GM20431 (cell line): ENCODE measurements around the gene ABCB4.
"Not testable (repeated sequence)": the region's sequence is repeated elsewhere in the genome, so short reads cannot be mapped to it uniquely, and the experiment has no call there.

Experiments used
- in situ Hi-C: fragments of 300-500 bp; cut with MseI, MboI; formaldehyde crosslinking; loops from one replicate; pipeline ENCODE4 v1.15.0; 2020; ENCODE audit warnings: low sequenced_read_pairs; ENCODE audit not compliant: unreplicated experiment

ABCB4 gene

DNA sequence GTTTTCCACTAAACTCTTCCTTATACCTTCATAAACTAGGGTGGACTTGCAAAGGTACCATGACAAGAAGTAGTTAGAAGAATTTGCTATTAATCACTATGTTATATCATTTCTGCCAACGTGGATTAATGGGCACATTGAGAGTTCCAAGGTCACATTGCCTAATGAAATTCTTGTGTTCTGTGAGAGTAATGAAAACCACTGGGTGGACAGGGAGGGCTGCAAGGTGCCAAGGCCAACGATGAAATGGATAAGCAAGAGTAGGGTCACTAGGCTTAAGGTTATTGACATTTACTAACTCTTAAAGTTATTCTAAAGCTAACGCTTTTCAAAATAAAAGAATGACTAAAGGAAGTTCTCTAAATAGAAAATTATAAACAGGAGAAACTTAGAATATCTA is 6.6 kb upstream of the ABCB4 start:
- in situ Hi-C loops, result no loop called here

DNA sequence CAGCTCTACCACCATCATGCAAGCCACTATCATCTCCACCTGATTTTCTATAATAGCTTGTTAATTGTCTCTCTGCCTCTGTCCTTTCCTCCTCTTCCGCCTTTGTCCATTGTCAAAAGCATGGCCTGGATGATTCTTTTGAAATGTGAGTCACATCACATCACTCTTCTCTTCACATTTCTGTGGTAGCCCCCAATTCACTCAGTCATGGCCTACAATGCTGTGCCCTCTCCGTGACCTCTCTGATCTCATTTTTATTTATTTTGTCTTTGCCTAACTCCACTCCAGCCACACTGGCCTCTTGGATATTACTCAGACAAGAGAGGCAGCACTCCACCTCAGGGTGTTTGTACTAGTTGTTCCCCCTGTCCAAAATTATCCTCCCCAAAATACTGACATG is 4.9 kb upstream of the ABCB4 start:
- in situ Hi-C loops, result no loop called here

DNA sequence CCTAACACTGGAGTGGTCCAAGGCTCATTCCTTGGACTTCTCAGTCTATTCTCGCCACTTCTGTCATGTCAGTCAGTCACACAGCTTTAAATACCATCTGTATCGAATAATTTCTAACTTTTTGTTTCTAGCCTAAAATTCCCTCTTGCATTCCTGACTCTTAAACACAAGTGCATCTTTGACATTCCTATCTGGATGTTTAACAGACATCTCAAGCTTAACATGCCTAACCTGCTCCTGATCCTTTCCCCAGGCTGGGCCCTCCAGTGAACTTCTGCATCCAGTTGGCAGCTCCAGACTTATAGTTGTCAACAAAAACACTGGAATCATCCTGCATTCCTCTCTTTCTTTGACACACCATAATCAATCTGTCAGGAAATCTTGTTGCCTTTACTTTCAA is 4.5 kb upstream of the ABCB4 start:
- in situ Hi-C loops, result no loop called here

DNA sequence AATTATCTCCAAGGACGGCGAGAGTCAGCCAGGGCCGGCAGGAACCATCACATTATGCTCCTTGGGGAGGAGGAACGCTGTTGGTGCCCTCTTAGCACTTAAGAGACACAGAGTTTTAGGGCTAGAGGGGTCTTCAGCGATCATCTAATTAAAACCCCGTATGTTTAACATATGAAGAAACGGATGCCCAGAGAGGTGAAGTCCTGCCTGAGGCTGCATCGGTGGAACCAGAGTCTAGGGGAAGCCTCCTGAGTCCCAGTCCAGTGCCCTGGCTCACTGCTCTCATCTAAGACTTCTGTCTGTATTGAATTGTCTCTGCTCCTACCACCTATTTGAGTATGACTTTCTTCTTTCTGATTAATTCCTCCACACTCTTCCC is 688 bp upstream of the ABCB4 start:
- in situ Hi-C loops, result no loop called here

DNA sequence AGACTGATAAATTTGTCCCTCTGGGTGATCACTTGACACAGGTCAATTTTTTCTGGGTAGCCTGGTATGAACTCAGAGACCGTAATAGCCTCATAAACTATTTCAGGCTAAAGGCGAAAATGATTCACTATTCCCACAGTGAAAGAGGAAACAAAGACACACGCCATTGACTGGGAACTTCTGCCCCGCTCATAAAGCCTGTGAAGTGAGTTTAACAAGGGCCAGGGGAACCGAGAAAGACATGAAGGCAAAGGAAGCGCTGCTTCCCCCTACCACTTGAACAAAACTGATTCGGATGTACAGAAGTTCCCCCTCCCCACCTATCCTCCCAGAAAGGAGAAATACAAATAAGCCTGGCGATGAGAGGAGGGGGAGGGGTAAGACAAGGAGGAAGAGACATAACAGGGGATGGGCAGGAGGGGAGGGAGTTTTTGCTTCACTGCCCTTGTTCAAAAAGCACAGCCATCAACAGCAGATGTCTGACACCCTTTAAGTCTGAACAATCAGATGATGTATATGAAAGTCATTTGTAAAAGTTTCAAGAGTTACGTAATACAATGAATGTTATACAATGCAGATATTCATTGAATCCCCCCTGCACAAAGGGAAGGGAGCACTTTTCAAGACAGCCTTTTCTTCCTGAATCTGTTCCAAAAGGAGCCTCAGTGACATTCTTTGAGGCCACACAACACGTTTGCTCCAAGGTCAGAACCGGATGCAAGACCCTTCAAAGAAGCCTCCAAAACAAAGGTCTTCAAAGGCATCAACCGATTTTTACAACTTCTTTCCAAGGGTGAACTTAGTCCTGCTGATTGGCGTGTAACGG is 734 bp downstream of the ABCB4 start:
- in situ Hi-C loops, result no loop called here

DNA sequence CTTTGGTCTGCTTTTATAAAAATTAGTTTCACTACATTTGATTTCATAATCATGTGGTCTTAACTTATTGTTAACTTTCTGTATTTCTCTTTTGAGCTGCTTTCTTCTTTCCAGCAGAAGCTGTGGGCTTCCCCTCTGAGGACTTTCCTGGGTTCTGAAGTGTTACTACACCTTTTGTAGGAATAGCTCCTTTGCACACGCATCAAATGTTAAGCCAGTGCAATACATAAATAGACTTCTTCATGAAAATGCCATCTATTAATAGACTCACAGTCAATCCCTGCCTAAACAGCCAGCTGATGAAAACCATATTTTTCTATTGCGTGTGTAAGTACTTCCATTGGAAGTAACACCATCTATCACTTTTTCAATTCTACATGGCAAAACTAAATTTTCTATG is 1.5 kb downstream of the ABCB4 start:
- in situ Hi-C loops, result no loop called here

DNA sequence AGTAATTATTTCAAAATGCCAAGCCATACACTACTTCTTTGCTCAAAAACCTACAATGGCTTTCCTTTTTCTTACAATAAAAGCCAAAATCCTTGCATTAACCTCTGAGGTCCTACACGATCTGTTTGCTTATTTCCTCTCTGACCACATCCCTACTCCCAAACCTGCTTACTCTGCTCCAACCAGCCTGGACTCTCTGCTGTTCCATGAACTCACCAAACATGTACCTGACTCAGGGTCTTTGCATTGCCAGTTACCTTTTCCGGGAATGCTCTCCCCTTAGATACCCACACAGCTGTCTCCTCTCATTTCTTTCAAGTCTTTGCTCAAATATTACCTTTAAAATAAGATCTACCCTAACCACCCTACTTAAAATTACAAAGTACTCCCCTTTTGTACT is 2.3 kb downstream of the ABCB4 start:
- in situ Hi-C loops, result no loop called here

DNA sequence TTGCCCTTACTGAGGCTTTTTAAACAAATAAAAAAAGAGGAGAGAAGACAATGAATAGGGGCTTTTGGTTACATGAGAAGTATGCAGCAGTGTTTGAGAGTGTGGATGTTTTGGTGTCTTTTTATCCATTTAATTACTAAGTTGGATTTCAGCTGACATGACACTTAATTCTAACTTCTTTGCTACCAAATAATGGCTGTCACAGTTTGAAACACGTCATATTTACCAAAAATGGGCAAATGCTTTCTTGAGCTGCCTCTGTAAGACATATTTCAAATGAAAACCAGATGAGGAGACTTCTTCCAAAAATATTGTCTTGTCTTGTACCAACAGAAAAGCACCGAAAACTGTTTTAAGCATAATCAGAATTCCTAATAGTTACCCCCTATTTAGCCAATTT is 4.0 kb downstream of the ABCB4 start:
- in situ Hi-C loops, result no loop called here

DNA sequence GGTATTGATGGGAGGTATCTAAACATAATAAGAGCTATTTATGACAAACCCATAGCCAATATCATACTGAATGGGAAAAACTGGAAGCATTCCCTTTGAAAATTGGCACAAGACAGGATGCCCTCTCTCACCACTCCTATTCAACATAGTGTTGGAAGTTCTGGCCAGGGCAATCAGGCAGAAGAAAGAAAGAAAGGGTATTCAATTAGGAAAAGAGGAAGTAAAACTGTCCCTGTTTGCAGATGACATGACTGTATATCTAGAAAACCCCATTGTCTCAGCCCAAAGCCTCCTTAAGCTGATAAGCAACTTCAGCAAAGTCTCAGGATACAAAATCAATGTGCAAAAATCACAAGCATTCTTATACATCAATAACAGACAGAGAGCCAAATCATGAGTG is 6.3 kb downstream of the ABCB4 start:
- in situ Hi-C loops, result not testable (repeated sequence)

DNA sequence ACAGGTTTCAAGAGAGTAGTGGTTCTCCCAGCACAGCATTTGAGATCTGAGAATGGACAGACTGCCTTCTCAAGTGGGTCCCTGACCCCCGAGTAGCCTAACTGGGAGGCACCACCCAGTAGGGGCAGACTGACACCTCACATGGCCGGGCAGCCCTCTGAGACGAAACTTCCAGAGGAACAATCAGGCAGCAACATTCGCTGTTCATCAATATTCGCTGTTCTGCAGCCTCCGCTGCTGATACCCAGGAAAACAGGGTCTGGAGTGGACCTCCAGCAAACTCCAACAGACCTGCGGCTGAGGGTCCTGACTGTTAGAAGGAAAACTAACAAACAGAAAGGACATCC is 10.0 kb downstream of the ABCB4 start:
- in situ Hi-C loops, result not testable (repeated sequence)

DNA sequence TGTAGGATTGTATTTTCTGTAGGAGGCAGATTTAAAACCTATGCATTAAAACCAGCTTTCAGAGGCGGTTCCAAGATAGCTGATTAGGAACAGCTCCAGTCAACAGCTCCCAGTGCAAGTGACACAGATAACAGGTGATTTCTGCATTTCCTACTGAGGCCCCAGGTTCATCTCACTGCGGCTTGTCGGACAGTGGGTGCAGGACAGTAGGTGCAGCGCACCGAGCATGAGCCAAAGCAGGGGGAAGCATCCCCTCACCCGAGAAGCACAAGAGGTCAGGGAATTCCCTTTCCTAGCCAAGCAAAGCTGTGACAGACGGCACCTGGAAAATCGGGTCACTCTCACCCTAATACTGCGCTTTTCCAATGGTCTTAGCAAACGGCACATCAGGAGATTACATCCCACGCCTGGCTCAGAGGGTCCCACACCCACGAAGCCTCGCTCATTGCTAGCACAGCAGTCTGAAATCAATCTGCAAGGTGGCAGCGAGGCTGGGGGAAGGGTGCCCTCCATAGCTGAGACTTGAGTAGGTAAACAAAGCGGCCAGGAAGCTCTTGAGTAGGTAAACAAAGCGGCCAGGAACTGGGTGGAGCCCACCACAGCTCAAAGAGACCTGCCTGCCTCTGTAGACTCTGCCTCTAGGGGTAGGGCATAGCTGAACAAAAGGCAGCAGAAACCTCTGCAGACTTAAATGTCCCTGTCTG is 10.5 kb downstream of the ABCB4 start:
- in situ Hi-C loops, result not testable (repeated sequence)

DNA sequence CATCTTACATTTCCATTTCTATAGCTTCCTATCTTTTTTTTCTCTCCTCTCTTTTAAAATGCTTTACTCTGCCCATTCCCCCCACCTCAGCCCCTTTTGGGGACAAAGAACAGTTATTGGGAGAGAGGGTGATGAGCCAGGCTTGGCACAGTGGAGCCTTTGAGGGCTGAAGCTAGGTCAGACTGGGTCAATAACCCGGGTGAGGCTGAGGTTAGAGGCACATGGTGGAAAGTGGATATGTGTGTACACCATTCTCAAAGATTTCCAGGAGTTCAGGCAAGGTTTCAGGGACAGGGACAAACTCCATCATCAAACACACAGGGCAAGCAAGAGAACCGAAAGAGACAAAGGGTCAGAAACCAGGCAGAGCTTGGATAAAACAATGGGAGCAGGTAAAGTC is 11.5 kb downstream of the ABCB4 start:
- in situ Hi-C loops, result no loop called here

DNA sequence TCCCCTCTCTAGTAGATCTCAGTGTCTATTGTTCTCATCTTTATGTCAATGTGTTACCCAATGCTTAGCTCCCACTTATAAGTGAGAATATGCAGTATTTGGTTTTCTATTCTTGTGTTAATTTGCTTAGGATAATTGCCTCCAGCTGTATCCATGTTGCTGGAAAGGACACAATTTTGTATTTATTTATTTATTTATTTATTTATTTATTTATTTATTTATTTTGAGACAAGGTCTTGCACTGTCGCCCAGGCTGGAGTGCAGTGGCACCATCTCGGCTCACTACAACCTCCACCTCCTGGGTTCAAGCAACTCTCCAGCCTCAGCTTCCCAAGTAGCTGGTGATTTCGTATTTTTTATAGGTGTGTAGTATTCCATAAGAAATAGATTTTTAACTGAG is 15.0 kb downstream of the ABCB4 start:
- in situ Hi-C loops, result not testable (repeated sequence)

DNA sequence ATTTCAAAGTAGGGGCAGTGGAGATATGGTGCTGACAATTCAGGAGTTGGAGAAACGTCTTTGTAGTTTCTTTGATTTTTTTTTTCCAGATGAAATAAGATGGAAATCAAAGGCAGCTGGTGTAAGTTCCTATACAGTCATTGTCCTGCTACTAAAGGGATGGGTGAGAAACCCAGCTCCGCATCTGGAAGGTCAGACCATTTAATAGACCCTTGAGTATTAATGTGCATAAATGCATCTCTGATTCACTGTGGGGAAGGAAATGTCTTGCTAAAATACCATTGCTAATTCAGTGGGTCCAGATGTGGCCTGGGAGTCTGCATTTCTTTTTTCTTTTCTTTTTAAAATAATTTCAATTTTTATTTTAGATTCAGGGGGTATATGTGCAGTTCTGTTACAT is 15.5 kb downstream of the ABCB4 start:
- in situ Hi-C loops, result no loop called here

DNA sequence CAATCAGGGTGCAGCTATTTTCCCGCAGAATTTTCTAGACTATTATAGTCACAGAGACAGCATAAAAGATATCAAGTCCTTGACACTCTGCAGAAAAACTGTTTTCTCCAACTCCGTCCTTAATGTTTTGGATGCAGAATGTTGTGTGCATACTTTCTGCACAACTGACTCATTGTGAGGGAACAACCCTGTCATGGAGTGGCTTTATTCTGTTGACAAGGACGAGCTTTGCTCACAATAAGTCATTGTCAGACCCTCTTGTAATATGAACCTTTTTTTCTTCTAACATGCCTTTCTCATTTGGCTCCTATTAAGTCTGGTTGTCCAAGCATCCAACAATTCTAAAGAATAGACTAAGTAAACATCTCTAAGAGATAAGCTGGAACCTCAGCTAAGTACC is 17.3 kb downstream of the ABCB4 start:
- in situ Hi-C loops, result no loop called here

DNA sequence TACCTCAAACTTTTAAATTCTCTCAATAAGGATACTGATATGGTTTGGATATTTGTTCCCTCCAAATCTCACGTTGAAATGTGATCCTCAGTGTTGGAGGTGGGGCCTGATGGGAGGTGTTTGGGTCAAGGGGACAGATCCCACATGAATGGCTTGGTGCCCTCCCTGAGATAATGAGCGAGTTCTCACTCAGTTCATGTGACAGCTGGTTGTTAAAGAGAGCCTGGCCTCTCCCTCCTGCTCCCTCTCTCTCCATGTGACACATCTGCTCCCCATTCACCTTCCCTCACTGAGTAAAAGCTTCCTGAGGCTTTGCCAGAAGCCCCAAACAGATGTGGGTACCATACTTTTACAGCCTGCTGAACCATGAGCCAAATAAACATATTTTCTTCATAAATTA is 19.2 kb downstream of the ABCB4 start:
- in situ Hi-C loops, result no loop called here

DNA sequence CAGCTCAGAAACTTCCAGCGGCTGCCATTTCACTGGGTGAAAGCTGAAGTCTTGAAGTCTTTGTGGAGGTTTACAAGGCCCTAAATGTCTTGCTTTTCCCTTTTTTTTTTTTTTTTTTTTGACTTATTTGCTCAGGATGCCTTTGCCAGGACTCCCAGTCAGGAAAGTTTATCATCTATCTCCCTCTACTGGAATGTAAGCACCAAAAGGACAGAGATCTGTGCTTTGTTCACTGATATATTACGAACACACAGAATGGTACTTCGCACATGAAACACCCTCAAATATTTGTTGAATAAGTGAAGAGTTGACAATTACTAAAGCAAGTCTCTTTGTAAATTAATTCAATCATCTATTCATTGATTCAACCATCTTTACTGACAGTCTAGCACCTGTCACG is 23.2 kb downstream of the ABCB4 start:
- in situ Hi-C loops, result no loop called here

DNA sequence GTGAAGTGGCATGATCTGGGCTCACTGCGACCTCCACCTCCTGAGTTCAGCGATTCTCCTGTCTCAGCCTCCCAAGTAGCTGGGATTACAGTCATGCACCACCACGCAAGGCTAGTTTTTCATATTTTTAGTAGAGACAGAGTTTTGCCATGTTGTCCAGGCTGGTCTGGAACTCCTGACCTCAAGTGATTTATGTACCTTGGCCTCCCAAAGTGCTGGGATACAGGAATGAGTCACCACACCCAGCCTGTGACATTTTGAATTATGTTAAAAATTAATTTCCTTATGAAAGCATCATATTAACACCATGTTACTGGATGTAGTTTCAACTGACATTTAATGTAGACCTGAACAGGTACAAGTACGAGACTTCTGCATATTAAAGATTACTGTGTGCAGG is 24.3 kb downstream of the ABCB4 start:
- in situ Hi-C loops, result no loop called here

DNA sequence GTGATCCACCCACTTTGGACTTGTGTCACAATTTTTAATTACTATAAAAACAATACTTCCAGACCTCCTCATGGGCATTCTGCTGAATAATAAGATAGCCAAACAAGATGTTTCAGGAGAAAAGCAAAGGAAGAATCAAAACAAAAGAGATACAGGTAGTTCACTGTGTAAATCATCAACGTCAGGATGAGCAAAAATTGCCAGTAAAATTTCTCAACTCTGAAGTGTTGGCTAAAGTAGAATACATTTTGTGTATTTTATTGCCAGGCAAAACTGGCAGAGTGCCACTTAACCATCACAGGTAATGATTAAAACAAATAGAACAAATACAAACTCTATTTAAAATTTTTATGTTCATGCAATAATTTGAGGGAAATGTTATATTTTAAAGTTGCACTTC is 24.8 kb downstream of the ABCB4 start:
- in situ Hi-C loops, result no loop called here

DNA sequence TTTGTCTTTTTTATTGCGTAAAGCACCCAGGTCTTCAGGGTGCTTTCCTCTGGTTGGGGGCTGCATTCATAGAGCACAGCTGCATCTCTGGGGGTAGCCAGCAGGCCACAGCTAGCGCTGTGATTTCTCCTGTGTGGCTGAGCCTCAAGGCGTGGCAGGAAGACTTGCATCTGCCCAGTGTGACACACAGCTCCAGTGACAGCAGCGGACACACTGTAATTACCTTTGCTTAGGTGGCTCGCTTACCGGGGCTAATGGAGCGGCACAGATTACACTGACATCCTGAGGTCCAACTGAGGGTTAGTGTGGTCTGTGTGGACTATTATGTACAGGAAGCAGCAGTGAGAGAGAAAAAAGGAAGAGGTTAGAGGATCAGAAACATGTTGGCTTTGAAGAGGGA is 27.1 kb downstream of the ABCB4 start:
- in situ Hi-C loops, result no loop called here

DNA sequence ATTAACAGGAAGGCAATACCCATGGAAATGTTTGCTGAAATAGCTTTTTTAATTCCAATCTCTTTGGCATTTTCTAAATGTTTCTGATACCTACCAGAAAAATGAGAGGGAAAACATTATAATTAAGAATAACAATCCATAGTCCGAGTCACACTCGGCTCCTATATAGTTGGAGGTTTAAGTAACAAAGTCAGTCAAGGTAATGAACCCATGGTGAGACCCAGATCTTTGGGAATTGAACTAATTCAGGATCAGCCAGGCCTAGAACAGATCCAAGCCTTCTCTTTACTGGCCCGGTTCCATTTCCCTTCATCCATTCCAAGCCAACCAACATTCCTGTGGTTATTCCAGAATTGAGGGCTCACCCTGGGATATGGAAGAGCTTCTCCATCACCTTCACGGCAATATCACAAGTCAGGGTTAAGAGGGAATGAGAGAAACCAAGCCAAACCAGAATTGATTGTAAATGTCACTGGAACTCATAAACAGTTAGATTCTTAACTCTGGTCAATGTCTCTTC is 28.3 kb downstream of the ABCB4 start:
- in situ Hi-C loops, result no loop called here

DNA sequence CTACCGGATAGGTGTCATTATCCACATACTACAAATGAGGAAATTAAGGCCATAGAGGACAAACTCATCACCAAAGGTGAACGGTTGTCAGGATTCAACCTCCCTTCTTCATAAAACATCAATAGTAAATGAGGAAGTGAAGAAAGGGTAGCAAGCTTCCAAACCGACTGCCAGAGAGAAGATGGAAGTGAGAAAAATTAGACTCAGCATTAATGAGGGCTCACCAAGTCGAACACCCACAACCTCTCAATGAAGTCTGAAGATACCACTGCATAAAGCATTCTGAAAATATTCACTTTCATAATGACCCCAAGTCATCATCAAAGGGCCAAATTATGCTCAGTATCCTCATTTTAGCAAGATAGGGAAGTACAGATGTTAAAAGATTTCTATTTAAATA is 29.6 kb downstream of the ABCB4 start:
- in situ Hi-C loops, result no loop called here
